K562 (cell line): ENCODE results near the gene CASP6. TPM values are rescaled to one million over a fixed set of nuclear protein-coding genes. Genes with fewer than 3 reads are reported as not detected.

Experiments
- ETS2 ChIP-seq: IDR thresholded peaks from 2 replicates; pipeline ENCODE4 v1.6.1; 2016; ENCODE audit warnings: borderline replicate concordance, missing genetic modification characterization, mild to moderate bottlenecking, moderate library complexity, missing compliant biosample characterization; ENCODE audit not compliant: poor library complexity, severe bottlenecking
- ETV5 ChIP-seq: sonication (generic); formaldehyde crosslinking; IDR thresholded peaks from 2 replicates; pipeline ENCODE4 v1.4.0; 2020; ENCODE audit warnings: low read depth, mild to moderate bottlenecking, missing genetic modification reagents
- GABPB1 ChIP-seq: sonication (generic); formaldehyde crosslinking; IDR thresholded peaks from 2 replicates; pipeline ENCODE4 v1.8.0; 2022; ENCODE audit warnings: mild to moderate bottlenecking, missing genetic modification reagents
- HDAC6 ChIP-seq: IDR thresholded peaks from 2 replicates; pipeline ENCODE4 v1.6.1; 2012; ENCODE audit warnings: low read depth, mild to moderate bottlenecking, control low read depth, inconsistent platforms, low read length, moderate library complexity
- MXI1 ChIP-seq: IDR thresholded peaks from 2 replicates; pipeline ENCODE4 v1.6.1; 2011; ENCODE audit warnings: low read depth, mild to moderate bottlenecking, improper control_type of control experiment, low read length
- NCOA2 ChIP-seq, 2 experiments: fragments of 450-650 bp; IDR thresholded peaks; 2 replicates each; pipeline ENCODE4 v1.6.1; 2018; ENCODE audit warnings: mild to moderate bottlenecking in 2 of 2, moderate library complexity in 1 of 2; ENCODE audit not compliant: partially characterized antibody in 2 of 2
- NRF1 ChIP-seq, 2 experiments: fragments of 450-650 bp; IDR thresholded peaks in 1 of 2; conservative IDR thresholded peaks in 1 of 2; 2 replicates each; pipeline ENCODE4 v1.6.1; 2014; ENCODE audit warnings: mild to moderate bottlenecking in 2 of 2
- RBBP5 ChIP-seq: fragments of 200-600 bp; sonication (generic); IDR thresholded peaks from 2 replicates; pipeline ENCODE4 v1.6.1; 2012; ENCODE audit warnings: borderline replicate concordance, mild to moderate bottlenecking, low read length, control low read depth, inconsistent platforms; ENCODE audit not compliant: insufficient read depth, poor library complexity, severe bottlenecking
- SMAD2 ChIP-seq: fragments of 150-350 bp; IDR thresholded peaks from 2 replicates; pipeline ENCODE4 v1.6.1; 2014; ENCODE audit warnings: low read depth, mild to moderate bottlenecking, low read length
- SMARCB1 ChIP-seq: IDR thresholded peaks from 2 replicates; pipeline ENCODE4 v1.6.1; 2011; ENCODE audit warnings: improper control_type of control experiment, low read depth; ENCODE audit not compliant: insufficient read length
- SP1 ChIP-seq: sonication (generic); formaldehyde crosslinking; IDR thresholded peaks from 2 replicates; pipeline ENCODE4 v1.8.1; 2022; ENCODE audit warnings: mild to moderate bottlenecking, missing genetic modification reagents
- SRSF3 ChIP-seq: fragments of 200-400 bp; formaldehyde crosslinking; IDR thresholded peaks from 2 replicates; pipeline ENCODE4 v1.6.1; 2016; ENCODE audit warnings: mild to moderate bottlenecking, low read length, moderate library complexity; ENCODE audit not compliant: insufficient read depth
- TBL1XR1 ChIP-seq, 2 experiments: IDR thresholded peaks; 2 replicates each; pipeline ENCODE4 v1.6.1; 2012; ENCODE audit warnings: improper control_type of control experiment in 2 of 2, low read length in 2 of 2, mild to moderate bottlenecking in 1 of 2
- polyA plus RNA-seq, 8 experiments: library from polyadenylated mRNA; depleted of rRNA in 4 of 8; stranded (reverse) in 5 of 8; unstranded in 3 of 8; fragments of >200 nt; fragmentation: Nextera tagmentation in 2 of 8; fragmentation: Illumina TruSeq in 1 of 8; extraction: Ambion mirVana in 2 of 8; extraction: Trizol in 1 of 8; gene quantifications; 2 replicates each; pipeline versions ENCODE4 v1.2.1 to v1.2.3, GENCODE V29; 2011 to 2014; ENCODE audit warnings: inconsistent platforms in 1 of 8, missing spikeins in 1 of 8
- total RNA-seq, 7 experiments: library from RNA; depleted of rRNA in 6 of 7; stranded (reverse); fragments of >200 nt in 6 of 7; fragmentation: Illumina TruSeq in 2 of 7; extraction: Trizol in 2 of 7; gene quantifications; 2 replicates each; pipeline versions ENCODE4 v1.2.1 to v1.2.3, GENCODE V29; 2011 to 2021; ENCODE audit warnings: low replicate concordance in 1 of 7
- TF ChIP-seq, protein P1 (sequence below): fragments of 250-450 bp; sonication (Bioruptor Pico); IDR thresholded peaks from 2 replicates; pipeline ENCODE4 v1.4.0; 2020; ENCODE audit warnings: borderline replicate concordance
- TF ChIP-seq, protein P2 (sequence below): IDR thresholded peaks from 2 replicates; pipeline ENCODE4 v1.6.1; 2011; ENCODE audit warnings: borderline replicate concordance, low read depth, mild to moderate bottlenecking, moderate library complexity, low read length; ENCODE audit not compliant: insufficient read depth, poor library complexity, severe bottlenecking
- TF ChIP-seq, protein P3 (sequence below): fragments of 150-350 bp; conservative IDR thresholded peaks from 2 replicates; pipeline ENCODE4 v1.6.1; 2014; ENCODE audit warnings: low read length
- TF ChIP-seq, protein P4 (sequence below): fragments of 250-450 bp; sonication (Bioruptor Pico); IDR thresholded peaks from 2 replicates; pipeline ENCODE4 v1.5.0; 2020; ENCODE audit warnings: mild to moderate bottlenecking, borderline replicate concordance

Gene CASP6
- total and polyA plus RNA-seq, 9 of the 15 experiments (the other 6 are each of a cell fraction or from before 2014, with no cell fraction given): 20.8 to 72.7 (median 39.1) TPM

DNA sequence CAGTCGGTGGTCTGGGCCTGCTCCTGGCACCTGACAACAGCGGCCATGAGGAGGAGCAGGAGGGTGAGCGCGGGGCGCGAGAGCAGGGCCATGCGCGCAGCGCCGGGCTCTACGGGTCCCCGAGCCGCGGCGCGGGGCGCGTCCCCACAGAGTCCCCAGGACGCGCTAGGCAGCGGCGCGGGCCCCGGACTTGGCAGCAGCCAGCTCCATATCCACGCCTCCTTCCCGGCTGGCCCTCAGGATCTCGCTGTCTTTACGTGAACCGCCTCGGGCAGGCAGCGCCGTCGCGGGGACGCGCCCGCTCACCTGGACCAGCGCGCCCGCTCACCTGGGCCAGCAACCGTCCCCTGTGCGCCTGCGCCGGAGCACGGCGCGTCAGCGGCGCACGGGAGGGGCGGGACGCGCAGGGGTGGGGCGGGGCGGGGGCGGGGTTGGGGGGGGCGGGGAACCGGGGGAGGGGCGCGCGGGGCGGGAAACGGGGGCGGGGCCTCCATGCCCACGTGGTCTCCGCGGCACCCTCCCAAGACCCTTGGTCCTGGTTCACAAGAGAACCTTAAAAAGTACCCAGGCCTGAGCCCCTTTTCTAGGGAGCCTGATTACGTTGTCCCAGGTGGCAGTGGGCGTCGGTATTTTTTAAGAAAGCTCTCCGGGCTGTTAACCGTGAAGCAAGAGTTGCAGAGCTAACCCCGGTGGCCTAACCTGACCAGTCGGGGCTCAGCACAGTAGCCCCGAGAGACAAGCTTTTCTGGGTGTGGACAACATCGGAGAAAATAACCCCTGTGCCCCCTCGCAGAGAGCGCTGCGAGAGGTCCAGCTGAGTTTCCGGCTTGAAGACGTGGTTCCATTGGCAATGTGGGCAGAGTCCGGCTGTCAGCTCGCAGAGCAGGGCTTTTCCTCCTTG is 26.7 kb upstream of the CASP6 start, which contains the start of gene PLA2G12A (continued):
- TF ChIP-seq, protein P1, sequence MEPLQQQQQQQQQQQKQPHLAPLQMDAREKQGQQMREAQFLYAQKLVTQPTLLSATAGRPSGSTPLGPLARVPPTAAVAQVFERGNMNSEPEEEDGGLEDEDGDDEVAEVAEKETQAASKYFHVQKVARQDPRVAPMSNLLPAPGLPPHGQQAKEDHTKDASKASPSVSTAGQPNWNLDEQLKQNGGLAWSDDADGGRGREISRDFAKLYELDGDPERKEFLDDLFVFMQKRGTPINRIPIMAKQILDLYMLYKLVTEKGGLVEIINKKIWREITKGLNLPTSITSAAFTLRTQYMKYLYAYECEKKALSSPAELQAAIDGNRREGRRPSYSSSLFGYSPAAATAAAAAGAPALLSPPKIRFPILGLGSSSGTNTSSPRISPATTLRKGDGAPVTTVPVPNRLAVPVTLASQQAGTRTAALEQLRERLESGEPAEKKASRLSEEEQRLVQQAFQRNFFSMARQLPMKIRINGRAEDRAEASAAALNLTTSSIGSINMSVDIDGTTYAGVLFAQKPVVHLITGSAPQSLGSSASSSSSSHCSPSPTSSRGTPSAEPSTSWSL (CRISPR knock-in tag): 0 out of 2 replicates have a peak, but pooled peaks have one; percentile 36
- TF ChIP-seq SRSF3 (no peak), SMAD2 (no peak), SP1 (CRISPR knock-in tag) (peak; percentile 55), ETS2 (no peak), SMARCB1 (no peak), MXI1 (no peak), HDAC6 (no peak), RBBP5 (peak; percentile 91), ETV5 (peak; percentile 50; the same call in 1 of the 2 replicates), TBL1XR1 (IDR thresholded peaks at IDR 0.05; ENCODE audit: low read length in 2 of 2) (no peak), NRF1 (conservative IDR thresholded peaks at IDR 0.05 in 1 of 2, IDR thresholded peaks at IDR 0.05 in 1 of 2) (peak; percentile 92 to 93), NCOA2 (IDR thresholded peaks at IDR 0.05; ENCODE audit: partially characterized antibody in 2 of 2) (no peak), GABPB1 (CRISPR knock-in tag) (no peak)
- TF ChIP-seq, protein P2, sequence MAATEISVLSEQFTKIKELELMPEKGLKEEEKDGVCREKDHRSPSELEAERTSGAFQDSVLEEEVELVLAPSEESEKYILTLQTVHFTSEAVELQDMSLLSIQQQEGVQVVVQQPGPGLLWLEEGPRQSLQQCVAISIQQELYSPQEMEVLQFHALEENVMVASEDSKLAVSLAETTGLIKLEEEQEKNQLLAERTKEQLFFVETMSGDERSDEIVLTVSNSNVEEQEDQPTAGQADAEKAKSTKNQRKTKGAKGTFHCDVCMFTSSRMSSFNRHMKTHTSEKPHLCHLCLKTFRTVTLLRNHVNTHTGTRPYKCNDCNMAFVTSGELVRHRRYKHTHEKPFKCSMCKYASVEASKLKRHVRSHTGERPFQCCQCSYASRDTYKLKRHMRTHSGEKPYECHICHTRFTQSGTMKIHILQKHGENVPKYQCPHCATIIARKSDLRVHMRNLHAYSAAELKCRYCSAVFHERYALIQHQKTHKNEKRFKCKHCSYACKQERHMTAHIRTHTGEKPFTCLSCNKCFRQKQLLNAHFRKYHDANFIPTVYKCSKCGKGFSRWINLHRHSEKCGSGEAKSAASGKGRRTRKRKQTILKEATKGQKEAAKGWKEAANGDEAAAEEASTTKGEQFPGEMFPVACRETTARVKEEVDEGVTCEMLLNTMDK: no peak
- TF ChIP-seq, protein P3, sequence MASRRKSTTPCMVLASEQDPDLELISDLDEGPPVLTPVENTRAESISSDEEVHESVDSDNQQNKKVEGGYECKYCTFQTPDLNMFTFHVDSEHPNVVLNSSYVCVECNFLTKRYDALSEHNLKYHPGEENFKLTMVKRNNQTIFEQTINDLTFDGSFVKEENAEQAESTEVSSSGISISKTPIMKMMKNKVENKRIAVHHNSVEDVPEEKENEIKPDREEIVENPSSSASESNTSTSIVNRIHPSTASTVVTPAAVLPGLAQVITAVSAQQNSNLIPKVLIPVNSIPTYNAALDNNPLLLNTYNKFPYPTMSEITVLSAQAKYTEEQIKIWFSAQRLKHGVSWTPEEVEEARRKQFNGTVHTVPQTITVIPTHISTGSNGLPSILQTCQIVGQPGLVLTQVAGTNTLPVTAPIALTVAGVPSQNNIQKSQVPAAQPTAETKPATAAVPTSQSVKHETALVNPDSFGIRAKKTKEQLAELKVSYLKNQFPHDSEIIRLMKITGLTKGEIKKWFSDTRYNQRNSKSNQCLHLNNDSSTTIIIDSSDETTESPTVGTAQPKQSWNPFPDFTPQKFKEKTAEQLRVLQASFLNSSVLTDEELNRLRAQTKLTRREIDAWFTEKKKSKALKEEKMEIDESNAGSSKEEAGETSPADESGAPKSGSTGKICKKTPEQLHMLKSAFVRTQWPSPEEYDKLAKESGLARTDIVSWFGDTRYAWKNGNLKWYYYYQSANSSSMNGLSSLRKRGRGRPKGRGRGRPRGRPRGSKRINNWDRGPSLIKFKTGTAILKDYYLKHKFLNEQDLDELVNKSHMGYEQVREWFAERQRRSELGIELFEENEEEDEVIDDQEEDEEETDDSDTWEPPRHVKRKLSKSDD: no peak
- TF ChIP-seq, protein P4, sequence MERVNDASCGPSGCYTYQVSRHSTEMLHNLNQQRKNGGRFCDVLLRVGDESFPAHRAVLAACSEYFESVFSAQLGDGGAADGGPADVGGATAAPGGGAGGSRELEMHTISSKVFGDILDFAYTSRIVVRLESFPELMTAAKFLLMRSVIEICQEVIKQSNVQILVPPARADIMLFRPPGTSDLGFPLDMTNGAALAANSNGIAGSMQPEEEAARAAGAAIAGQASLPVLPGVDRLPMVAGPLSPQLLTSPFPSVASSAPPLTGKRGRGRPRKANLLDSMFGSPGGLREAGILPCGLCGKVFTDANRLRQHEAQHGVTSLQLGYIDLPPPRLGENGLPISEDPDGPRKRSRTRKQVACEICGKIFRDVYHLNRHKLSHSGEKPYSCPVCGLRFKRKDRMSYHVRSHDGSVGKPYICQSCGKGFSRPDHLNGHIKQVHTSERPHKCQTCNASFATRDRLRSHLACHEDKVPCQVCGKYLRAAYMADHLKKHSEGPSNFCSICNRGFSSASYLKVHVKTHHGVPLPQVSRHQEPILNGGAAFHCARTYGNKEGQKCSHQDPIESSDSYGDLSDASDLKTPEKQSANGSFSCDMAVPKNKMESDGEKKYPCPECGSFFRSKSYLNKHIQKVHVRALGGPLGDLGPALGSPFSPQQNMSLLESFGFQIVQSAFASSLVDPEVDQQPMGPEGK: no peak
